Measurements from ENCODE around the gene KRTAP5-5. TPM values are rescaled to one million over a fixed set of nuclear protein-coding genes. Genes with fewer than 3 reads are reported as not detected.

Gene KRTAP5-5
- total and polyA plus RNA-seq, 2 experiments from 2014 or later, result not detected

DNA sequence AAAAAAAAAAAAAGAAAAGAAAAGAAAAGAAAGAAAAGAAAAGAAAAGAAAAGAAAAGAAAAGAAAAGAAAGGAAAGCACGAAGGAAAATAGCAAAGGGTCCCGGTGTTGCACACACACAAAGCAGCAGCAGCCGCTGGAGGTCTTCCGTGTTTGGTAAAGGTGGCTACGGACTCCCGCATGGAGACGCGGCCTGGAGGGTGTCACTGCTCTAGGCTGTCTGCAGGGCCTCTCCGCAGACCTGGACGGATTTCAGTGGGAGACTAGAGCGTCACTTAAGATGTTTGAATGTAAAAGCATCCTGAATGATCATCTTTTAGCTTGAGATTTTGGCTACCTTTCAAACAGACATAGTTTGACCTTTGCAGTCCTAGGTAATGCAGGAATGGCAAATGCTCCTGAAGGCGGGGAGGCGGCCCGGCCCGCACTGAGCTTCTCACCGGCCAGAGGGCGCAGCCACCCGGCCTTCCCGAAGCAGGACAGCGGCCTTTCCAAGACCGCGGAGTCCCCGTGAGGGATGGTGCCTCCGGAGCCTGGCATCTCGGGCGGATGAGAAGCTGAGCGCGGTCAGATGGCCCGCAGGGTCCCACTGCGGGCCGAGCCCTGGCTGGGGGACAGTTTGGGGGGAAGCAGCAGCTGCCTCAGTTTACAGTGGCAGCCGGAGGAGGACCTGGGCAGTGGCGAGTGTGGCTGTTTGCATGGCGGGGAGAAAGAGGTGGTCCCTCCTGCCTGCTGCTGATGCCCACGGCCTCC is 18.5 kb downstream of the KRTAP5-5 start (continued):
- TF ChIP-seq STAT1 (IDR thresholded peaks at IDR 0.05; ENCODE audit: unreplicated experiment) (no peak), NANOG (IDR thresholded peaks at IDR 0.05; ENCODE audit: borderline replicate concordance) (no peak), JUNB (IDR thresholded peaks at IDR 0.05; ENCODE audit: unreplicated experiment) (no peak), ZNF331 (CRISPR knock-in tag; IDR thresholded peaks at IDR 0.05; ENCODE audit: low read depth) (no peak)
- TF ChIP-seq, protein P1, sequence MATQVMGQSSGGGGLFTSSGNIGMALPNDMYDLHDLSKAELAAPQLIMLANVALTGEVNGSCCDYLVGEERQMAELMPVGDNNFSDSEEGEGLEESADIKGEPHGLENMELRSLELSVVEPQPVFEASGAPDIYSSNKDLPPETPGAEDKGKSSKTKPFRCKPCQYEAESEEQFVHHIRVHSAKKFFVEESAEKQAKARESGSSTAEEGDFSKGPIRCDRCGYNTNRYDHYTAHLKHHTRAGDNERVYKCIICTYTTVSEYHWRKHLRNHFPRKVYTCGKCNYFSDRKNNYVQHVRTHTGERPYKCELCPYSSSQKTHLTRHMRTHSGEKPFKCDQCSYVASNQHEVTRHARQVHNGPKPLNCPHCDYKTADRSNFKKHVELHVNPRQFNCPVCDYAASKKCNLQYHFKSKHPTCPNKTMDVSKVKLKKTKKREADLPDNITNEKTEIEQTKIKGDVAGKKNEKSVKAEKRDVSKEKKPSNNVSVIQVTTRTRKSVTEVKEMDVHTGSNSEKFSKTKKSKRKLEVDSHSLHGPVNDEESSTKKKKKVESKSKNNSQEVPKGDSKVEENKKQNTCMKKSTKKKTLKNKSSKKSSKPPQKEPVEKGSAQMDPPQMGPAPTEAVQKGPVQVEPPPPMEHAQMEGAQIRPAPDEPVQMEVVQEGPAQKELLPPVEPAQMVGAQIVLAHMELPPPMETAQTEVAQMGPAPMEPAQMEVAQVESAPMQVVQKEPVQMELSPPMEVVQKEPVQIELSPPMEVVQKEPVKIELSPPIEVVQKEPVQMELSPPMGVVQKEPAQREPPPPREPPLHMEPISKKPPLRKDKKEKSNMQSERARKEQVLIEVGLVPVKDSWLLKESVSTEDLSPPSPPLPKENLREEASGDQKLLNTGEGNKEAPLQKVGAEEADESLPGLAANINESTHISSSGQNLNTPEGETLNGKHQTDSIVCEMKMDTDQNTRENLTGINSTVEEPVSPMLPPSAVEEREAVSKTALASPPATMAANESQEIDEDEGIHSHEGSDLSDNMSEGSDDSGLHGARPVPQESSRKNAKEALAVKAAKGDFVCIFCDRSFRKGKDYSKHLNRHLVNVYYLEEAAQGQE (IDR thresholded peaks at IDR 0.05; ENCODE audit: unreplicated experiment), result no peak
- TF ChIP-seq, protein P2, sequence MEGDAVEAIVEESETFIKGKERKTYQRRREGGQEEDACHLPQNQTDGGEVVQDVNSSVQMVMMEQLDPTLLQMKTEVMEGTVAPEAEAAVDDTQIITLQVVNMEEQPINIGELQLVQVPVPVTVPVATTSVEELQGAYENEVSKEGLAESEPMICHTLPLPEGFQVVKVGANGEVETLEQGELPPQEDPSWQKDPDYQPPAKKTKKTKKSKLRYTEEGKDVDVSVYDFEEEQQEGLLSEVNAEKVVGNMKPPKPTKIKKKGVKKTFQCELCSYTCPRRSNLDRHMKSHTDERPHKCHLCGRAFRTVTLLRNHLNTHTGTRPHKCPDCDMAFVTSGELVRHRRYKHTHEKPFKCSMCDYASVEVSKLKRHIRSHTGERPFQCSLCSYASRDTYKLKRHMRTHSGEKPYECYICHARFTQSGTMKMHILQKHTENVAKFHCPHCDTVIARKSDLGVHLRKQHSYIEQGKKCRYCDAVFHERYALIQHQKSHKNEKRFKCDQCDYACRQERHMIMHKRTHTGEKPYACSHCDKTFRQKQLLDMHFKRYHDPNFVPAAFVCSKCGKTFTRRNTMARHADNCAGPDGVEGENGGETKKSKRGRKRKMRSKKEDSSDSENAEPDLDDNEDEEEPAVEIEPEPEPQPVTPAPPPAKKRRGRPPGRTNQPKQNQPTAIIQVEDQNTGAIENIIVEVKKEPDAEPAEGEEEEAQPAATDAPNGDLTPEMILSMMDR (conservative IDR thresholded peaks at IDR 0.05; ENCODE audit: low read depth in 2 of 2), result no peak

DNA sequence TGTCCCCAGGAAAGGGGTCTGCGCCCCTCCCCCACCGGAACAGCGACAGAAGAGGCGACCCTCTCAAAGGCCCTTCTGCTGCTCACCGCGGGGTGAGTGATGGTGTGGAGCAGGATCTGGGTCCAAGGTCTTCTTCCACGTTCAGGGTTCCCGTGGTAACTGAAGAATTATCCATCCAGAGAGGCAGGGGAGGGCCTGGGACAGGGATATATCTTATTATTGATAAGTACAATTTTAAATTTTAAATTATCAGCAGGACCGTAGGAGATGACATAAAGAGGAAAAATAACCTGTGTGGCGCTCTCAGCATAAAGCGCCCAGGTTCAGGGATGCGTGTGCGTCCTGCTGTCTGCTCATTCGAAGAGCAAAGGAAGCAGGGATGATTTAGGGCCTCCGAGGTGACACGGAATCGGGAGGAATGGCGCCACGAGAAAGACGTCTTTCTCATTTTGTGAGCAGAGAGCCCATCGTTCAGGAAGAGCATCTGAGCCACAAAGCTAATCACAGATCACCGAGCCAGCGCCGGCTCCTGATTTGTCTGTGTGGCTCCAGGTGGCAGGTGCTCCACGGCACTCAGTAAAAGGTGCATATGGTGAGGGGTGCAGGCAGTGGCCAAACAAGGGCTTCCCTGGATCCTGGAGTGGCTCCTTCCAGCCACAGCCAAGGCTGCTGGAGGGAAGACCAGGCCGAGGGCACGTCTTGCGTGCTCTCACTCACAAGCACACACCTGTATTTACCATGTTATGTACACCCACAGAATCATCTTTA is 19.3 kb downstream of the KRTAP5-5 start:
- Histone ChIP-seq H3K36me3 (ENCODE audit: insufficient read depth) (no peaks in the 10 kb centered on the region), H3K9me2 (ENCODE audit: insufficient read depth) (no peaks in the 10 kb centered on the region), H2AFZ (no peak overlapping the region), H3K79me2 (replicated peaks; ENCODE audit: insufficient read depth) (no peaks in the 10 kb centered on the region), H3K27me3 (ENCODE audit: insufficient read depth) (no peaks in the 10 kb centered on the region), H3K4me3 (no peak overlapping the region), H4K20me1 (replicated peaks; ENCODE audit: insufficient read depth) (no peaks in the 10 kb centered on the region), H3K4me1 (ENCODE audit: insufficient read depth) (no peaks in the 10 kb centered on the region), H3K27ac (ENCODE audit: low read depth) (no peak overlapping the region), H3K4me2 (no peak overlapping the region), H3F3A (replicated peaks; ENCODE audit: low read depth) (no peaks in the 10 kb centered on the region)
- ATAC-seq, result no peak
- no peak for DNase-seq (ENCODE audit: low spot score)
- no peaks in the 10 kb centered on the region; the same call in 2 of the 3 replicates for H3K9me3 Mint-ChIP-seq
- H3K4me3 Mint-ChIP-seq, result no peak overlapping the region
- H3K36me3 Mint-ChIP-seq (ENCODE audit: low read depth), result no peaks in the 10 kb centered on the region
- no peak overlapping the region for H3K27ac Mint-ChIP-seq
- H3K27me3 Mint-ChIP-seq (ENCODE audit: insufficient read depth, low read depth, poor library complexity), result peaks cover 2% of the 10 kb centered on the region
- H3K4me1 Mint-ChIP-seq, result 0 out of 3 replicates have a peak, but pooled peaks cover 2% of the 10 kb centered on the region
- TF ChIP-seq NANOG (IDR thresholded peaks at IDR 0.05; ENCODE audit: borderline replicate concordance) (no peak), EZH2phosphoT487 (IDR thresholded peaks at IDR 0.05; ENCODE audit: unreplicated experiment) (no peak), CREB1 (CRISPR knock-in tag; IDR thresholded peaks at IDR 0.05; ENCODE audit: low read depth) (no peak), ZNF114 (CRISPR knock-in tag; IDR thresholded peaks at IDR 0.05) (no peak), STAT1 (IDR thresholded peaks at IDR 0.05; ENCODE audit: unreplicated experiment) (no peak), ZNF331 (CRISPR knock-in tag; IDR thresholded peaks at IDR 0.05; ENCODE audit: low read depth) (no peak), EZH2 (IDR thresholded peaks at IDR 0.05; ENCODE audit: low read depth, unreplicated experiment) (no peak)
- TF ChIP-seq, protein P1 (IDR thresholded peaks at IDR 0.05; ENCODE audit: unreplicated experiment), result no peak
- TF ChIP-seq, protein P3, sequence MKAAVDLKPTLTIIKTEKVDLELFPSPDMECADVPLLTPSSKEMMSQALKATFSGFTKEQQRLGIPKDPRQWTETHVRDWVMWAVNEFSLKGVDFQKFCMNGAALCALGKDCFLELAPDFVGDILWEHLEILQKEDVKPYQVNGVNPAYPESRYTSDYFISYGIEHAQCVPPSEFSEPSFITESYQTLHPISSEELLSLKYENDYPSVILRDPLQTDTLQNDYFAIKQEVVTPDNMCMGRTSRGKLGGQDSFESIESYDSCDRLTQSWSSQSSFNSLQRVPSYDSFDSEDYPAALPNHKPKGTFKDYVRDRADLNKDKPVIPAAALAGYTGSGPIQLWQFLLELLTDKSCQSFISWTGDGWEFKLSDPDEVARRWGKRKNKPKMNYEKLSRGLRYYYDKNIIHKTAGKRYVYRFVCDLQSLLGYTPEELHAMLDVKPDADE (IDR thresholded peaks at IDR 0.05), result no peak
- TF ChIP-seq, protein P2 (conservative IDR thresholded peaks at IDR 0.05; ENCODE audit: low read depth in 2 of 2), result no peak
